ENCODE data around the gene FBXO17. TPM values are rescaled to one million over a fixed set of nuclear protein-coding genes. Genes with fewer than 3 reads are reported as not detected.

The FBXO17 gene
- total RNA-seq, 1 donor from 2014 or later = not detected

DNA sequence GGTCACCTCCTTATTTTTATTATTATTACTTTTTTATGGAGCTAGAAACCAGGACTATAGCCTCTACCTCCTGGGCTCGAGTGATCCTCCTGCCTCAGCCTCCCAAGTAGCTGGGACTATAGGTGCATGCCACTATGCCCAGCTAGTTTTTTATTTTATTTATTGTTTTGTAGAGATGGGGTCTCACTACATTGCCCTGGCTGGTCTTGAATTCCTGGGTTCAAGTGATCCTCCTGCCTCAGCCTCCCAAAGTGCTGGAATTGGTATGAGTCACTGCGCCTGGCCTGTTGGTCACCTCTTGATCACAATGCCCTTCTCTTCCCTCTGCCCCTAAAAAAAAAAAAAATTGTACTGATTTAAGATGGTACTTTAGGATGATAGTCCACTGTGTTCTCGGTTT lies 24.4 kb downstream of the FBXO17 start:
- peaks cover 26% of the 10 kb centered on the region for H3K27me3 Mint-ChIP-seq
- no peaks in the 10 kb centered on the region for H3K36me3 Mint-ChIP-seq (ENCODE audit: low read depth)
- intact Hi-C loops (cut with micrococcal nuclease) = no loop called here
- POLR2A ChIA-PET = no interaction called here
- no peak for ATAC-seq (ENCODE audit: low read depth)
- H3K4me1 Mint-ChIP-seq = peaks cover 14% of the 10 kb centered on the region
- no peak for TF ChIP-seq CTCF (IDR thresholded peaks at IDR 0.05)
- no peak overlapping the region for H3K27ac Mint-ChIP-seq
- CTCF ChIA-PET = no interaction called here
- DNase-seq = no peak
- H3K4me3 Mint-ChIP-seq = no peak overlapping the region
- no peaks in the 10 kb centered on the region for H3K9me3 Mint-ChIP-seq

GRCh38 chr19:38949580-38950367 lies 25.8 kb downstream of the FBXO17 start:
- TF ChIP-seq CTCF (IDR thresholded peaks at IDR 0.05) = no peak
- H3K4me3 Mint-ChIP-seq = peak overlapping the region; percentile 62
- ATAC-seq (ENCODE audit: low read depth) (peak; percentile 93), DNase-seq (peak; percentile 61)
- no peaks in the 10 kb centered on the region for H3K36me3 Mint-ChIP-seq (ENCODE audit: low read depth)
- peaks cover 14% of the 10 kb centered on the region for H3K4me1 Mint-ChIP-seq
- POLR2A ChIA-PET = no interaction called here
- CTCF ChIA-PET = no interaction called here
- H3K27ac Mint-ChIP-seq = no peak overlapping the region
- intact Hi-C loops (cut with micrococcal nuclease) = no loop called here
- no peaks in the 10 kb centered on the region for H3K9me3 Mint-ChIP-seq
- peaks cover 26% of the 10 kb centered on the region for H3K27me3 Mint-ChIP-seq

- no peaks in the 10 kb centered on the region for H3K36me3 Mint-ChIP-seq (ENCODE audit: low read depth)
- ChIA-PET CTCF (no interaction called here), POLR2A (no interaction called here)
- peaks cover 10% of the 10 kb centered on the region for H3K4me1 Mint-ChIP-seq
- H3K9me3 Mint-ChIP-seq = no peaks in the 10 kb centered on the region
- intact Hi-C loops (cut with micrococcal nuclease) = no loop called here
- peaks cover 20% of the 10 kb centered on the region for H3K27me3 Mint-ChIP-seq
- ATAC-seq (ENCODE audit: low read depth) (no peak), DNase-seq (no peak)
- no peak overlapping the region for H3K4me3 Mint-ChIP-seq
- TF ChIP-seq CTCF (IDR thresholded peaks at IDR 0.05) = no peak
- no peak overlapping the region for H3K27ac Mint-ChIP-seq
Measured at GRCh38 chr19:38946229-38947010, 29.1 kb downstream of the FBXO17 start.

GRCh38 chr19:38945562-38946228 lies 29.8 kb downstream of the FBXO17 start:
- Mint-ChIP-seq H3K36me3 (ENCODE audit: low read depth) (no peaks in the 10 kb centered on the region), H3K4me1 (peaks cover 10% of the 10 kb centered on the region), H3K9me3 (no peaks in the 10 kb centered on the region), H3K27ac (no peak overlapping the region), H3K27me3 (peaks cover 20% of the 10 kb centered on the region), H3K4me3 (no peak overlapping the region)
- no peak for ATAC-seq (ENCODE audit: low read depth)
- POLR2A ChIA-PET = no interaction called here
- TF ChIP-seq CTCF (IDR thresholded peaks at IDR 0.05) = no peak
- intact Hi-C loops (cut with micrococcal nuclease) = no loop called here
- DNase-seq = no peak
- CTCF ChIA-PET = no interaction called here

GRCh38 chr19:38944981-38945506 lies 30.5 kb downstream of the FBXO17 start:
- H3K4me1 Mint-ChIP-seq = peaks cover 6% of the 10 kb centered on the region
- H3K27me3 Mint-ChIP-seq = peaks cover 17% of the 10 kb centered on the region
- no peaks in the 10 kb centered on the region for H3K9me3 Mint-ChIP-seq
- no peaks in the 10 kb centered on the region for H3K36me3 Mint-ChIP-seq (ENCODE audit: low read depth)
- no peak overlapping the region for H3K27ac Mint-ChIP-seq
- no peak for DNase-seq
- POLR2A ChIA-PET = no interaction called here
- intact Hi-C loops (cut with micrococcal nuclease) = no loop called here
- ATAC-seq (ENCODE audit: low read depth) = no peak
- no peak overlapping the region for H3K4me3 Mint-ChIP-seq
- TF ChIP-seq CTCF (IDR thresholded peaks at IDR 0.05) = no peak
- CTCF ChIA-PET = no interaction called here

Data from activated B cell treated with CpG ODN at 0.5 μM for 24 hours (primary cell).